GM12865 (cell line): ENCODE results near the gene THSD4.

Experiments
- DNase-seq: peaks from one replicate; pipeline ENCODE4 v3.0.0; 2010; ENCODE audit warnings: low read depth
- H3K4me3 ChIP-seq: 2 replicates; pipeline ENCODE4 v1.5.1; 2011; ENCODE audit warnings: mild to moderate bottlenecking, low read depth, low read length, control low read depth
- TF ChIP-seq, protein P1 (sequence below): IDR thresholded peaks from 2 replicates; pipeline ENCODE4 v1.5.1; 2011; ENCODE audit warnings: low read length, control low read depth, low read depth, inconsistent platforms; ENCODE audit not compliant: insufficient read depth; ENCODE audit errors: missing control alignments

THSD4 gene

DNA sequence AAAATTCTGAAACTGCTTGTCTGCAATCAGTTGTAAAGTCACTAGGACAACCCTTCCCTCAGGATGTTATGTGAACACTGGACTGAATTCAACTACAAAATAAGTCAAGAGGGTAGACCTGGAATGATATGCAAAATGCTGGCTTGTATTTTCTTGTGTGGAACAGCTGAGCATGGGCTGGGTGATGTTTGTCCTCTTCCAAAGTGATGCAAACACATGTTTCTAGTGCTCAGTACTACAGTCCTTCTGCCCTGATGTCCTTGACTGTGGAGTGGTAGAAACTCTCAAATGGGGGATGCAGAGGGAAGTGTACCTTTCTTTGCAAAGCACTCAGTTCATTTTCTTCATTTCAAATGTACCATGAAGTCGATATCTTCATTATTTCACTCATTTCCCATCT, 258.6 kb downstream of the THSD4 start:
- TF ChIP-seq, protein P1, sequence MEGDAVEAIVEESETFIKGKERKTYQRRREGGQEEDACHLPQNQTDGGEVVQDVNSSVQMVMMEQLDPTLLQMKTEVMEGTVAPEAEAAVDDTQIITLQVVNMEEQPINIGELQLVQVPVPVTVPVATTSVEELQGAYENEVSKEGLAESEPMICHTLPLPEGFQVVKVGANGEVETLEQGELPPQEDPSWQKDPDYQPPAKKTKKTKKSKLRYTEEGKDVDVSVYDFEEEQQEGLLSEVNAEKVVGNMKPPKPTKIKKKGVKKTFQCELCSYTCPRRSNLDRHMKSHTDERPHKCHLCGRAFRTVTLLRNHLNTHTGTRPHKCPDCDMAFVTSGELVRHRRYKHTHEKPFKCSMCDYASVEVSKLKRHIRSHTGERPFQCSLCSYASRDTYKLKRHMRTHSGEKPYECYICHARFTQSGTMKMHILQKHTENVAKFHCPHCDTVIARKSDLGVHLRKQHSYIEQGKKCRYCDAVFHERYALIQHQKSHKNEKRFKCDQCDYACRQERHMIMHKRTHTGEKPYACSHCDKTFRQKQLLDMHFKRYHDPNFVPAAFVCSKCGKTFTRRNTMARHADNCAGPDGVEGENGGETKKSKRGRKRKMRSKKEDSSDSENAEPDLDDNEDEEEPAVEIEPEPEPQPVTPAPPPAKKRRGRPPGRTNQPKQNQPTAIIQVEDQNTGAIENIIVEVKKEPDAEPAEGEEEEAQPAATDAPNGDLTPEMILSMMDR = no peak
- no peak for DNase-seq

DNA sequence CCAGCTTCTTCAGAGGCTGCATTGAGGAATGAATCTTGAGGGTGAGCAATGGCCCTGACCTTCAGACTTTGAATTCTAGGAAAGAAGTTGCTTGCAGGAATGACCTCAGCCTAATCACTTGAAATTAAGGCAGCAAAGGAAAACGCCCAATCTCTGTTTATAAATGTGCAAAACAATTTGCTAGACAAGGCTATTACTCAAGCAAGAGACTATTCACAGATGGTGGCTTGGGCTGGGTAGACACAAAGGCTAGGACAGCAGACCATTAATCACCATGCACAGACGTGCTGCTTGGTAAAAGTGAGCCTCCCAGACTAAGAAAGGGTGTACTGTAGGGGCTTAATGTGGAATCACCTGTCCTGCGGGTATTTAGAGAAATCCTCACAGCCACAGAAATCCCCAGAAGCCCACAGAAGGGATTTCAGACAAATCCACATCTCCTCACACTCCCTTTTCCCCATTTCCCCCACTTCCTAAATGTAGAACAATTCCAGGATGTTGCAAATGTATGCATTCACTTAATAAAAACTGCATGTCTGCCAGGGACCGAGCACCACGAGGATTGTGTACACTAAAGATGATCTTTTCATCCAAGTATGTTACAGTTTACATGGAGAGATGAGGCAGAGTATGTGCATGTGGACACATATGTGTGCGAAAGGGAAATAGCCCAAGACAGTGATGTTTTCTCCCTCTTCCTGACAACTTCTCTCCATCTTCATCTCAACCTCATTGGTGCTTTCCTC, 259.5 kb downstream of the THSD4 start:
- H3K4me3 ChIP-seq = no peak overlapping the region
- TF ChIP-seq, protein P1 = no peak
- DNase-seq = no peak

More for the DNA sequence above, 258.6 kb downstream of the THSD4 start:
- no peak overlapping the region for H3K4me3 ChIP-seq

DNA sequence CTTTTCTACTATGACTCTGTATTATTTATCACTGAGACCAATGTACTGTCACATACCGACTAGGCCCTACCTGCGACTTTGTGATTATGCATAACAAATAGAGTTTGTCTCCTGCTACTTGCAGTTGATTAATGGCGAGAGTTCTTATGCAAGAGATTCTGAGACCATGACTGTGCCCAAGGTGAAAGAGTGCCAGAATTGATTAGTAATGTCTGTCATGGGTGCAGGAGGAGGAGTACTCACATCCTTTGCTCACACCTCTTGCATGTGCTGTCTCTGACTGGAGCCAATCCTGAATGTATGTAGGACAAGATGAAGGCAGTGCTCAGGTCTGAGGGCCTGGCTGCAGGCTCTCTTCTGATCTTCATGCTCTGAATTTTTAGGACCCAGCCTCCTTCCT, 260.7 kb downstream of the THSD4 start:
- DNase-seq = no peak
- no peak overlapping the region for H3K4me3 ChIP-seq
- TF ChIP-seq, protein P1 = no peak

DNA sequence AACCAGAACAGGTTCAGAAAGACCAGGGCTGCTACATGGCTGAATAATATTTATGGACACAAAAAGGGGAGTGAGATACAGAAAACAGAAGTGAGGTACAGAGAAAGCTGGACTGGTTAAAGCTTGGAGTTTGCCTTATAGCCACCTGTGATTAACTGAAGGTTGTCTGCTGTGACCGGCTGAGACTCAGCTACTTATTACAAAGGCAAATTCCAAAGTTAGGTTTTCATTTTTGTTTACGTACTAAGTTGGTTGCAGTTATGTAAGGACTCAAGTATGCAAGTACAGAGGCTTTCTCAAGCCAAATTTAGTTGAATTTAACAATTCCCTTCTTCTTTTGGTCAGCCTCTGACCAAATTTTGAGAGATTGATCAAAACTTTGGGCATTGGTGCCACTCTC, 264.6 kb downstream of the THSD4 start:
- DNase-seq = no peak
- no peak overlapping the region for H3K4me3 ChIP-seq
- TF ChIP-seq, protein P1 = no peak

DNA sequence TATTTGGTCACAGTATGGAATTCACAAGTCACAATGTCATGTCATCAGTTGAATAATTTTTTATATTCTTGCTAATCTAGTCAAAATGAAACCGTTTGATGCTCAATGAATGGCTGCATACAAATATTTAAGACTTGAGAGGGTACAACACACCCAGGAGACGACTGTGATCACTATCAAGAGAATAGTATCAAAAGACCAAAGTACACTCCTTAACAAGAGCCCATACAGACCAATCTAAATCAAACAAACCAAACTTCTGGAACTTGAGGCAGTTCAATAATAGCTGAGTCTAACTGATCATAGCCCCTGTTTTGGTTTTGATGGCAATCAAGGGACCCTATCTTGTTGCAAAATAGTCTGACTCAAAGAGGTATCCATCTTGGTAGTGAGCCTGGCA, 265.1 kb downstream of the THSD4 start:
- TF ChIP-seq, protein P1 = no peak
- no peak overlapping the region for H3K4me3 ChIP-seq
- DNase-seq = no peak

DNA sequence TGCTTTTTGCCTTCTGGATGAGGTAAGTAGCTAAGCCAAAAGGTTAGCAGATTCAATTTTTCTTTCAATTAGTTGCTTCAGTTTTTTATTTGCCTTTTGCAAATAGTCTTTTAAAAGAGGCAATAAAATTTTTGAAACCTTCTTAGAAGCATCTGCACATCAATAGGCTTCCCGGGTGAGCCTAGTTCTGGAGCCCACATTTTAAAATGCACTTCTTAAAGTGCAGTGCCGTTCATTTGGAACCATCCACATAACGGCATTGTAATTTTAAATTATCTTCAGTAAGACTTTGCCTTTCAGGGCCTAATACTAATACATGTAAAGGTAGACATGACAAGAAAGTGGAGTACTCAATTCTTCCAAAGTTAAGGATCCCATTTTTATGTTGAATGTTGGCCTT, 269.2 kb downstream of the THSD4 start:
- TF ChIP-seq, protein P1 = no peak
- no peak overlapping the region for H3K4me3 ChIP-seq
- DNase-seq = no peak

DNA sequence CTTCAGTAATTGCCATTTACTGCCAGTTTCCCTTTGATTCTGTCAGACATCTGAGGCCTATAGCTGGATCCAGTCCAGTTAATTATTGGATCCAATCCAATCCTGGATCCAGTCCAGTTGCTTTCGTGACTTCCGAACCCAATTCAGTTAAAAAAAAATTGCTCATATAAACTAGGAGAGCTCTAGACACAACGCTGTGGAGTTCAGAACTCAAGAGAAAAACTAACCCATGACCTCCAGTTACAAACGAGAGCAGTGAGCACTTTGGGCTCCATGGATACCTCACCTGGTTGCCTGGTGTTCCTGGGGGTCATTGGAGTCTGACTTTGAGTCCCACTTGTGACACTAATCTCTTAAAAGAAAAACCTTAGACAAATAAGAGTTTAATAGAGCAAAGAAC, 269.8 kb downstream of the THSD4 start:
- H3K4me3 ChIP-seq = no peak overlapping the region
- TF ChIP-seq, protein P1 = no peak
- DNase-seq = no peak
